Mammary epithelial cell (primary cell): ENCODE measurements around the gene JPH3.

ENCODE experiments used
- CTCF ChIP-seq, 2 donors: IDR thresholded peaks in 1 of 2; conservative IDR thresholded peaks in 1 of 2; 2 replicates each; pipeline ENCODE4 v1.5.1; 2011 to 2012; ENCODE audit warnings: inconsistent platforms in 2 of 2, low read length in 2 of 2, mild to moderate bottlenecking in 2 of 2, control low read depth in 1 of 2, low read depth in 1 of 2; ENCODE audit not compliant: insufficient read depth in 1 of 2; ENCODE audit errors: extremely low read depth in 1 of 2
- EZH2 ChIP-seq: IDR thresholded peaks from 2 replicates; pipeline ENCODE4 v1.6.1; 2012; ENCODE audit warnings: low read length, inconsistent platforms, borderline replicate concordance

- TF ChIP-seq CTCF (conservative IDR thresholded peaks at IDR 0.05 in 1 of 2, IDR thresholded peaks at IDR 0.05 in 1 of 2; ENCODE audit: extremely low read depth in 1 of 2, insufficient read depth in 1 of 2, low read depth in 1 of 2, low read length in 2 of 2): no peak
- TF ChIP-seq EZH2: no peak
Observed at GRCh38 chr16:87710887-87711286, 108.6 kb downstream of the JPH3 start.
